Esophagus muscularis mucosa (tissue), 4 donors: ENCODE data around the gene UFC1.

Source experiments
- CTCF ChIP-seq, 3 experiments: fragments of 200-600 bp in 2 of 3; fragments of 450-650 bp in 1 of 3; sonication (generic) in 2 of 3; IDR thresholded peaks; one replicate each; pipeline ENCODE4 v1.5.1; 2017 to 2019; ENCODE audit warnings: antibody characterized with exemption in 3 of 3, mild to moderate bottlenecking in 2 of 3, moderate library complexity in 1 of 3
- EP300 ChIP-seq: sonication (generic); formaldehyde crosslinking; IDR thresholded peaks from one replicate; pipeline ENCODE4 v1.6.1; 2017; ENCODE audit warnings: antibody characterized with exemption
- POLR2A ChIP-seq: fragments of 450-650 bp; IDR thresholded peaks from one replicate; pipeline ENCODE4 v1.6.1; 2017; ENCODE audit warnings: antibody characterized with exemption, moderate library complexity, mild to moderate bottlenecking, low read depth
- POLR2AphosphoS5 ChIP-seq, 2 donors: sonication (generic); formaldehyde crosslinking; IDR thresholded peaks; one replicate each; pipeline ENCODE4 v1.6.1; 2017; ENCODE audit warnings: antibody characterized with exemption in 2 of 2

- TF ChIP-seq CTCF (IDR thresholded peaks at IDR 0.05) (peak; percentile 70 to 88 (median 81)), EP300 (no peak), POLR2A (no peak), POLR2AphosphoS5 (IDR thresholded peaks at IDR 0.05) (peak in 1 of 2 donors; percentile 42)
These were observed 39.0 kb downstream of the UFC1 start for GRCh38 chr1:161192476-161193465.
